CD4-positive, alpha-beta T cell treated with Interferon gamma for 1 hour (primary cell): ENCODE results near the gene PFDN5.
"Not testable (repeated sequence)": the region's sequence is repeated elsewhere in the genome, so short reads cannot be mapped to it uniquely, and the experiment has no call there.

Experiments
- DNase-seq: peaks from one replicate; pipeline ENCODE4 v3.0.0-alpha.2; 2020

Gene PFDN5

DNA sequence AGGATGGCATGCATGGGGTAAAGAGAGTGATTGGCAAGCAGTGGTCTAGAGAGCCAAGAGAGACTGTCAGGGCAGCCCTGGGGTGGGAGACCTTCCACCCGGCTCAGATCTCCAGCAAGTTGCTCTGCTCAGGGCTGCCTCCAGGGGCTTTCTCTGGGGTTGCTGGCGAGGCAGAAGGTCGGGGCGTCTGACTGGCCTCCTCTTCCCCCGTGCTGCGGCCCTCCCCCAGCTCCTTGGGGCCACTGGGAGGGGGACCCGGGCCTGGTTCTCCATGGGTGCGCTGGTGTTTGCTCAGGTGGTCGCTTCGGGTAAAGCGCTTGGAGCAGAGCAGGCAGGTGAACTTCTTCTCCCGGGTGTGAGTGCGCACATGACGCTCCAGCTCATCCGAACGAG is 32.7 kb downstream of the PFDN5 start:
- no peak for DNase-seq

DNA sequence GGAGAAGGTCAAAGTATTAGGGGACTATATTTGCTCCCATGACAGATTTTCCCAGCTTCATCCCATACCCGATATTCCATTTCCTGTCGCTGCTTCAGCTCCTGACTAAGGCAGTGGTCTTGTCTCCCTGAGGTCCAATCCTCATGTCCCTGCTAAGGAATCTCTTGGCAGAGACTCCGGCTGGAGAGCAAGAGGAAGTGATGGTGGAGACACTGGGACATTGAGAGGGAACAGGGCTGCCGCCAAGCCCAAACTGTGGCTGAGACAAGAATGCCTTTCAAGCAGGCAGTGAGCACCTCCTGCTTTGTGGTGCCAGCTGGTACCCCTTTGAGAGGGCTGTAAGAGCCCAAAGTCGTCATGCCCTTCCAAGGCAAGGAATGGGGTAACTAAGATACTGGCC is 35.3 kb downstream of the PFDN5 start:
- no peak for DNase-seq

DNA sequence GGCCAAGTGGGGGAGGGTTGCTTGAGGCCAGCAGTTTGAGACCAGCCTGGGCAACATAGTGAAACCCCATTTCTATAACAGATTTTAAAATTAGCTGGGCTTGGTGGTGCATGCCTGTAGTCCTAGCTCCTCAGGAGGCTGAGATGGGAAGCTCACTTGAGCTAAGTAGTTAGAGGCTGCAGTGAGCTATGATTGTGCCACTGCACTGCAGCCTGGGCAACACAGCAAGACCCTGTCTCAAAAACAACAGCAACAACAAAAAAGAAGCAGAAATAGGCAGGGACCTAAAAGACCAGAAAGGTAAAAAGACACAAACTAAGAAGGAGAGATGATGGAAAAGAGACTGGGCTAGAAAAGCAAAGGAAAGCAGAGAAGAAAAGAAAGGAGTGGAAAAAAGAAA is 37.0 kb downstream of the PFDN5 start:
- not testable (repeated sequence) for DNase-seq

DNA sequence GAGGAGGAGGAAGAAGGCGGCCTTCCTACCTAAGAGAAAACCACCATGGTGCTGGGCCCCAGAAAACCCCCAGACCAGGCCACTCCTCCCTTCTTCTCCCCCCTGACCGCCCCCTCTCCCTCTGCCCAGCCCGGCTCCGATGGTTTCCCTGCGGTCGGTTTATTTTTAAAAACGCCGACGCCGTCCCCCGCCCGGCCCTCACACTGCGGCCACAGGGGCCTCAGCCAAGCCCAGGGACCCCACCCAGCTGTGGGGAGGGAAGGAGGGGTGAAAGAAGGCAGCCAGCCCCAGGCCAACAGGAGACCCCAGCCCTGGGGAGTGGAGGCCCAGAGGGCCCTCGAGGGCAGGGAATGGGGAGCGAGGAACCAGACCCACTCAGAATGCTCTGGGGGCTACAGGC is 37.4 kb downstream of the PFDN5 start:
- DNase-seq: no peak

DNA sequence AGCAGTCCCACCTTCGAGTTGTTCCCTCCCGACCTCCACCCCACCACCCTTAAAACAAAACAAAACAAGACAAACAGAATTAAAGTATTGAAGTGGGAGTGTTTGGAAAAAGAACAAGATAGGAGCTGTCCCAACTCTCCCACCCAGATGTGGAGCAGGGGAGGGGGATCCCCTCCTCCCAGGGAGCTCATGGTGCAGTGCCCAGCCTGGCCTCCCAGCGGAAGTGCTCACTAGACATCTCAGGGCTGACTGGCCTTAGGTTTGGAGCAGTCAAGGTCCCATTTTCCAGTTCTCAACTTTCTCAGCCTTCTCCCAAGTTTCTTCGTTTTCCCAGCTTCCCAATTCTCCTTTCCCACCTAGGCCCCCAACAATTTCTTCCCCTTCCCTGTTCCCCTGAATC is 37.9 kb downstream of the PFDN5 start:
- DNase-seq: no peak

DNA sequence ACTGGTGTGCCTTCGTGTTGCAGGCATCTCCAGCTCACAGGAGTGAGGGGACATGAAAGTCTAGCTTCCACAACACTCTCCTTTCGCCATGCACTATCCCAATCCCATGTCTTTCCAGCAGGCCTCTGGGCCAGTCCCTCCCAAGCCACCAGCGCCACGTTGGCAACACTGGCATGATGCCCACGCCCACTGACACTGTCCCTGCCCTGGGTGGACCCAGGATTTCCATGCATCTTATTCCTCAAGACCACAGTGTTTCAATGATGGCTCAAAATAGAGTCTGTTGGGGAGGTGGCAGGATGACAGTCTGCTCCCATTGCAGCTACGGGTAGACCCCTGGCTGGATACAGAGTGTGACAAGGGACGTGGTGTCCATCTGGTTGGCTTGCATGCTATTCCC is 38.5 kb downstream of the PFDN5 start:
- no peak for DNase-seq

DNA sequence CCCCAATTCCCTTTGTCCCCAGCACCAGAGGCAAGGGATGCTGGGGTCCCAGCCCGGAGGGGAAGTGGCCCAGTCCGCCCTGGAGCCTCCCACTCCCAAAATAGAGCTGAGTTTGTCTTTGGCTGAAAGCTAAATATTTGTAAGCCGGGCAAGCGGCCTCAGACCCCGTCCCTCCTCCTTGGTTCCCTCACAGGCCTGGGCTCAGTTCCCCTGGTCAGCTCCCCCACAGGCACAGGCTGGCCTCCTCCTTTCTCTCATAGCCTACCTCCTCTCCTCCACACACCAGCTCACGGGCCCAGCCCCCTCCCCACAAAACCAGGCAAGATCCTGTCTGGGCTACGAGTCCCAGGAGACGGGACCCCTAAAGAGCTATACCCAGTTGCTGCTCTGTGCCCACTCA is 39.5 kb downstream of the PFDN5 start:
- DNase-seq: no peak

DNA sequence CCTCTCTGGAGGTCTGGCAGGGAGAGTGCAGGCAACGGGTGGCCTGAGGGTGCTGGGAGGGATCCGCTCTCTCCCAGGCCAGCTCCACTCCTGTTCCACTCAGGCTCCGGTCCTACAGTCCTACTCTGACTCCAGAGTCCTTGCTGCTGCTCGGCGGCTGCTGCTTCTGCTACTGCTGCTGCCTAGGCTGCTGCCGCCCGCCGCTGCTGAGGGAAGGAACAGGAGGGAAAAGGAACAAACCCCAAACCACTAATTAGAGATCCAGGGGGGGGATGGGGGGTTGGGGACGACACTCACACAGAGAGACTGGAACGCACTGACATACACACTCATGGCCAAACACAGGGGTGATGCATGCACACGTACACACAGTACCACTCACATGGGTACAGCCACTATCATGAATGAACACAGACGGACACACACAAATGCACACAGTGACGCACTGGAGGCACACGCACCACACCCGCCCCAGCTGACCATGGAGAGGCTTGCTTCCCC is 40.9 kb downstream of the PFDN5 start, which contains the start of gene SP7:
Gene SP7 (minus strand): TSS at position 174 of the 501 bp plus-strand sequence. CDS start 708 bp downstream, outside the sequence.
- peak; percentile 13 for DNase-seq

DNA sequence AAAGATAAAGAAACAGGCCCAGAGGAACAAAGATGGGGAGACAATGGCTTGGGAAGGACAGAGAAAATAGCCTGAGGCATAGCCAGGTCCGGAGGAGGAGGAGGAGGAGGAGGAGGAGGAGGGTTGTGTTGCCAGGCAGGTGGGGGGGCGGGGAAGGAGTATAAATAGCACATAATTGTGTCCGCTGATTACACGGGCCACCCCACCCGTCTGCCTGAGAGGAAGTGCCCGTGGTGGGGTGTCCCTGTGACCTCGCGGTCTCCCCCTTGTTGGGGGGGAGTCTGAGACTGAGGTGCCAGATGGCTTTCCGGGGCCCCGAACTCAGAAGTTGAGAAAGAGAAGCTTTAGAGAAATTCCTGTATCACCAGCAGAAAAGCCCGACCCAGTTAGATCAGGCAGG is 42.7 kb downstream of the PFDN5 start:
- DNase-seq: no peak

DNA sequence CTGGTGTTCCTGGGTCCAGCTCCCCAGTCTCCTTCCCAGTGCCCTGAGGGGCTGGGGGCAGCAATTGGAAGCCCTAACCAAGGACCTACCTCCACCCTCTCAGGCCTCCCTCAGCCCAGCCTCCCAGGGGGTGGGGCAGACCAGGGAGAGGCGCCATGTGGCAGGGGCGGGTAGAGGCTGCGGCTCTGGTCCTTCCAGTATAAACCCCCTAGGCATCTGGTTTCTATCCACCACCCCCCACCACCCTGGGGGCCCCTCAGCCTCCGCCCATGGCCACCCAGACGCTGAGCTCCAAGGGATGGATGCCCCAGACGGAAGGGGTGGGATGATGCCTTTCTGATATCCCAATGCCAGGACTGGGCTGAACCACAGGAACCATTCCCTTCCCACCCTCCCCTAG is 43.6 kb downstream of the PFDN5 start:
- no peak for DNase-seq

DNA sequence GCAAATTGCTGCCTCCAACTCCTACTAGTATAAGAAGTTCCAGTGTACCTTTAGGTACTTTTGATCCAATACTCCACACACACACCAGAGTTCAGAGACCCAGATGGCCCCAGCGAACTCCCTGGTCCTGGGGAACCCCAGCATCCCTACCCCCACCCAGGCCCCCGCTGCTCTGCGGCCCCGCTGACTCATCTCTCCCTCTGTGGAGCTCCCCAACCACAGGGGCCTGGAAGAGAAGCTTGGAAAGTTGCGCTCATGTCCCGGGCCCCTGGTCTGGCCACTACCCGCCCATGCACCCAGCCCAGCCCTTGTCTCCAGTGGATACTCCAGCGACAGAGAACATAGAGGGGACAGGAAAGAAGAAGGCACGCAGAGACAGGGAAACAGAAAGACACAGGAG is 45.1 kb downstream of the PFDN5 start:
- DNase-seq: no peak

DNA sequence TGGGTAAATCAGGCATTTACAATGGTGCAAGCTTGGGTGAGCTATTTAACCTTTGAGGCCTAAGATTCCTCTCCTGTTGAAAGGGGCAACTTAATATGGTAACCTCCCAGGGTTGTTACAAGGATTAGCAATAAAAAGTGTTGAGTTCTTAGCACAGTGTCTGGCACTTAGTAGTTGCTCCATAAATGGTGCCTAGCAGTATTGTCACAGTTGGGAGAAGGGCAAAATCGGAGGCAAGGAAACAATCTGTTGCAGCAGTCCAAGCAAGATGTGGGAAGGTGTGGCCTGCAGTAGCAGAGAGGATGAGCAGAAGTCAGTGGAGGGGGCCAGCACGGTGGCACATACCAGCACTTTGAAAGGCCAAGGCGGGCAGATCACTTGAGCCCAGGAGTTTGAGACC is 48.1 kb downstream of the PFDN5 start:
- DNase-seq: no peak

DNA sequence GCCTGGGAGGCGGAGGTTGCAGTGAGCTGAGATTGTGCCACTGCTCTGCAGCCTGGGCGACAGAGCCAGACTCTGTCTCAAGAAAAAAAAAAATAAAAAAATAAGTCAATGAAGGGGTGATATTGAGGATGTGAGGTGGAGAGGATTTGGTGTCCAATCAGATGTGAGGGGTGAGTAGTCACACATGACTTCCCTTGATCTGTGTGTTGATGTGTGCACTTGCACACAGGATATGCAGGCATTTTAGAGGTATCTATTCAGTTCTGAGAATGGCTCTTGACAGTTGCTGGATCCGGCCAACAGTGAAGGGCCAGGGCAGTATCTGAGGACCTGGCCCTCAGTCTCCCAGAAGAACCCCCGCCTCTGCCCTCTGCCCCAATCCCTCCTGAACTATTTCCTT is 48.6 kb downstream of the PFDN5 start:
- no peak for DNase-seq

DNA sequence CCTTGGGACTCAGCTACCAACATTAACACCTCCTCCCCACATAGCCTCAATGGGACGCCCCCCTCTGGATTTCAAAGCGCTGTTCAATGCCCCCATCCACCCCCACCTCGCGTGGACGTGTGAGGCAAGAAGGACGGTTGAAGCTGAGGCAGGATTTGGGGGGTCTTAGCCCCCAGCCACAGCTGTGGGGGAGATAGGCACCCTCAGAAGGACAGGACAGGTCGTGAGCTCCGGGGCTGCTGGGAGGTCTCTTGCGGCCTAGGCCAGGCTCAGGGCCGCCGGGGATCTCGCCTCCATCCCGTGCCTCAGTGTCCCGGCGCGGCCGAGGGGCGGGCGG is 49.1 kb downstream of the PFDN5 start:
- no peak for DNase-seq

DNA sequence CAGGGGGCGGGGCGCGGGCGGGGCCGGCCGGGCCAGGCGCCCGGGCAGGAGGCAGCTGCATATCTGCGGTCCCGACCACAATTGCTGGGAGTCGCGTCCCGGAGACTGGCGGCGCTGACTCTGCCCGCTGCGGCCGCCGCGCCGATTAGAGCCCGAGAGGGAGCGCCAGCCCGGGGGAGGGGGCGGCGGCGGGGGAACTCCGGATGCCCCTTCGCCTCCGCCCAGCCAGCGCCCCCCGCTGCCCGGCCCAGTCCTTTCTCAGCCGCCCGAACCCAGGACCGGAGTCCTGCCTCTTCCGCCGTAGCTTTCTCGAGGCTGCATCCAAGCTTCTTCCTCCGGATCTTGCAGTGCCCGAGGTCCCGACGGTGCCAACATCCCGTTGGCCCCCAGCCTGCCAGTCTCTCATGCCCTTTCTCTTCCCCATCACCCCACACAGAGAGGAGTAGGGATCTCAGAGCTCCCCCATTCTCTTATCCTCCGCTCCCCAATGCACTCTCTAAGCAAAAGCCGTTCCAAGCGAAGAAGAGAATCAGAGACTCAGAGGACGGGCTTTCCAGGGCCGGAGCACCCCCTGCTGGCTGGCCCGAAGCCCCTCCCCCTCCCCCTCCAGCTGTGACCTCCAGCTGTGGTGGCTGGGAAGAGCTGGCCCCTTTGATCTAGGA is 49.6 kb downstream of the PFDN5 start:
- peak; percentile 73 for DNase-seq

DNA sequence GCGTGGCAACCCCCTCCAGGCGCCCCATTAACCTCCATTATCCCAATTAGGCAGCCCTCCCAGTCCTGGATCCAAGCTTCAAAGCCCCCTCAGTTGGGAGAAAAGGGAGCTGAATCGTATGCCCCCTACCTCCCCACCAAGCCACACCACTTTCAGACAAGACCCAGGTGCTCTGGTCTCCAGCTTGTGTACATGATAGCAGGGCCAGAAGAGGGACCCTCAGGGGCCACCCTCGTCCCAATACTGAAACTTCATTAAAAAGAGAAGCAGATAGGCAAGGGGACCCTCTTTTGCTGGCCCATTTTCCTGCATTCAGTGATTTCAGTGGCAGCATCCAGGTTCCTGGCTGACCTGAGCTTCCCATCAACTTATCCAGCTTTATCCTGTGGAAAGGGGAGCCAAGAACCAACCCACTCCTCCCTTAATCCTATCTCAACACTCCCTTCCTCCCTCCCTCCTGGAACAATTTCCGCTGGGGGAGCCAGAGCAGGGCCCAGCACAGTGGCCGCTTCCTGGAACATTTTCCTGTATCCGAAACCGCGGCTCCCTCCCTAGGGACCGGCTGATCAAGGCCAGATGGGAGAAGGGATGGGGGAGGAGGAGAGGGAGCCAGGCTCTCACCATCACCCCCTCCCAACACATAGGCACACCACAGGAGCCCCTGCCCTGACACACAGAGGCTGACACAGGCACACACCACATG is 50.3 kb downstream of the PFDN5 start:
- no peak for DNase-seq

DNA sequence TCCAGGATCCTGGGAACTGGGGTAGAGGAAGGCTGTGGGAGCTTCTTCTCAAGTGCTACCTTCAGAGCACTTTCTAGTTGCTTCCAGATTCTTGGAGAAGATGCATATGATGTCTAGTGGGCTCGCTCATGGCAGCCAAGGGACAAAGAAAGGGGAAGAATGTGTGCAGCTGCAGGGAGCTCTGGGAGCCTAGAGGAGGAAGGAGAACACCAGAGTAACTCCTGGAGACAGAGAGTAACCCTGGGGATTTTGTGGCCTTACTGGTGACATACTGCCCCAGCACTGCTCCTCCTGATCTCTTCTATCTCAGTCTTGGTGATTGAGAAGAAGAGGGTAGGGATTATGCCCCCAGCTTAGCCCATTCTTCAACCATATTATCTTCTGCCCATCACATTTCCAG is 51.1 kb downstream of the PFDN5 start:
- no peak for DNase-seq

DNA sequence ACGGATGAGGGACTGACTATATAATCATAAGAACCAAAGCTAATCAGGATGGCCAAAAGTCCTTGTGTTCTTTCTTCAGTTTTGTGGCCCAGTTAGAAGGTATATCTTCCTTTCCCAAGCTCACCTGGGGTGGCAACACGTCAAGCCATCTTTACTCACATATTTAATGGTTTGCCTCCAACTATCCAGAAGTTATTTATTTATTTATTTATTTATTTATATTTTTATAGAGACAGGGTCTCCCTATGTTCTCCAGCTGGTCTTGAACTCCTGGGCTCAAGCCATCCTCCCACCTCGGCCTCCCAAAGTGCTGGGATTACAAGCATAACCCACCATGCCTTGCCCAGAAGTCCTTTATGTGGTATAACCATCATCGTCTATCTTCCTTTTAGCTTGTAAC is 52.6 kb downstream of the PFDN5 start:
- DNase-seq: no peak
